ENCODE measurements around the gene HTRA2. TPM values are rescaled to one million over a fixed set of nuclear protein-coding genes. Genes with fewer than 3 reads are reported as not detected.

Gene HTRA2
- total RNA-seq, 1 experiment from 2014 or later = 24.9 TPM

DNA sequence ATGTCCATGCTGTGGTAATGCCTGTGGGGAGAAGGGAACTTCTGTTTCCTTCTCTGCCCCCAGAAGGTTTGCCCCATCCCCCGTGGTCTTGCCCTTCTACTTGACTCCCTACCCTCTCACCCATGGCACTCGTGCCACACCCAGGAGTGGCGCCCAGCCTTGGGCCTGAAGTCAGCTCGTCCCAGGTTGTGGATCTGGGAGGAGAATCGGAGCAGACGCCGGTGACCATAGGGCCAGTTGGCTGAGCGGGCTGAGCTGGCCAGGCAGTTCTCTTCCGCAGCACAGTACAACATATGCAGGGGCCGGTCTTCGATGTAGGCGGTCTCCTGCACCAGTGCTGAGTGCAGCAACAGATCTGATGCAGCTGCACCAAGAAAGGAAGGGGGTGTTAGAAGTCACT is 4.7 kb downstream of the HTRA2 start:
- Histone ChIP-seq H3K4me1 (ENCODE audit: insufficient read depth, low read length) (no peaks in the 10 kb centered on the region), H4K91ac (ENCODE audit: insufficient read length, low read depth, low read length) (no peak overlapping the region), H4K8ac (replicated peaks; ENCODE audit: insufficient read length, low read depth, low read length) (no peak overlapping the region), H3K27ac (ENCODE audit: insufficient read length, low read depth, low read length) (no peak overlapping the region), H2BK5ac (ENCODE audit: insufficient read length, low read length) (no peak overlapping the region), H3K23me2 (ENCODE audit: insufficient read length, low read depth, low read length, poor library complexity, severe bottlenecking) (peaks cover 9% of the 10 kb centered on the region), H3K79me2 (ENCODE audit: insufficient read depth, low read length) (no peaks in the 10 kb centered on the region), H3K4me2 (ENCODE audit: insufficient read depth, insufficient read length, low read length) (no peak overlapping the region), H2BK120ac (ENCODE audit: low read depth, low read length, poor library complexity, severe bottlenecking) (no peak overlapping the region), H3K27me3 (ENCODE audit: insufficient read depth, low read length) (no peaks in the 10 kb centered on the region), H3K9me3 (ENCODE audit: control insufficient read depth, low read depth, low read length) (no peaks in the 10 kb centered on the region), H2AK5ac (ENCODE audit: insufficient read length, low read length) (no peak overlapping the region), H3K18ac (ENCODE audit: insufficient read length, low read depth, low read length) (no peak overlapping the region), H2BK15ac (ENCODE audit: low read depth, low read length) (no peak overlapping the region), H3K23ac (ENCODE audit: insufficient read length, low read depth, low read length) (no peak overlapping the region), H3K79me1 (ENCODE audit: insufficient read depth, low read depth, low read length, poor library complexity, severe bottlenecking) (no peaks in the 10 kb centered on the region), H3K4ac (ENCODE audit: low read depth, low read length) (no peak overlapping the region), H3T11ph (ENCODE audit: low read length) (no peak overlapping the region), H4K20me1 (ENCODE audit: control insufficient read depth, insufficient read depth, insufficient read length) (no peaks in the 10 kb centered on the region), H2BK20ac (ENCODE audit: low read depth, low read length, poor library complexity, severe bottlenecking) (no peak overlapping the region), H3K9ac (ENCODE audit: extremely low read depth, insufficient read length, low read length) (no peak overlapping the region), H2BK12ac (ENCODE audit: insufficient read length, low read depth, low read length) (no peak overlapping the region), H3K14ac (ENCODE audit: insufficient read depth, low read length) (no peak overlapping the region), H4K5ac (ENCODE audit: insufficient read length, low read depth, low read length) (no peak overlapping the region), H2AFZ (ENCODE audit: low read length) (no peak overlapping the region), H3K56ac (ENCODE audit: insufficient read length, low read depth, low read length) (no peak overlapping the region)
- peaks cover 0 to 34% (median 24%) of the 10 kb centered on the region in 3 experiments; a peak in 6 of 7 replicates for H3K36me3 Mint-ChIP-seq (ENCODE audit: insufficient read depth in 1 of 3, low read depth in 3 of 3)
- H3K4me1 Mint-ChIP-seq = peaks cover 12 to 14% of the 10 kb centered on the region in 2 experiments
- H3K27ac Mint-ChIP-seq = no peak overlapping the region
- peaks cover 2% of the 10 kb centered on the region; the same call in 1 of the 2 replicates for H3K27me3 Mint-ChIP-seq (ENCODE audit: low read depth)
- no peaks in the 10 kb centered on the region for H3K9me3 Mint-ChIP-seq
- H3K4me3 Mint-ChIP-seq = no peak overlapping the region
- no CpG with 5 or more reads among the region's 12 CpGs for WGBS (ENCODE audit: extremely low coverage, insufficient read length, low lambda C conversion rate)
- TF ChIP-seq CTCF (conservative IDR thresholded peaks at IDR 0.05) = no peak
- DNase-seq = no peak
